ENCODE measurements around the gene DDX10.

Gene DDX10

DNA sequence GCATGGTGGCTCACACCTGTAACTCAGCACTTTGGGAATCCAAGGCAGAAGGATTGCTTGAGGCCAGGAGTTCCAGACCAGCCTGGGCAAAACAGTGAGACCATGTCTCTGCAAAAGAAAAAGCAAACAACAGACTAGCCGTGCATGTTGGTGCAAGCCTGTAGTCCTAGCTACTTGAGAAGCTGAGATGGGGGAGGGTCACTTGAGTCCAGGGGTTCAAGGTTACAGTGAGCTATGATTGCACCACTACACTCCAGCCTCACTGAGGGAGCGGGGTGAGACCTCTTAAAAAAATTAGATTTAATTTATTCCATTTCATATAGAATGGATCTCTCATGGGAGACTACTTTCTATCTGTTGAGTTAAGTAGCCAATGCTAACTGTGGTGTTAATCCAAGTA is 50.4 kb downstream of the DDX10 start:
- peaks cover 18% of the 10 kb centered on the region for H3K4me1 ChIP-seq (ENCODE audit: control insufficient read depth, insufficient read depth, low read length, unreplicated experiment)
- no peaks in the 10 kb centered on the region for H3K27me3 ChIP-seq (ENCODE audit: insufficient read depth, low read length)
- H3K79me2 ChIP-seq (ENCODE audit: control insufficient read depth, insufficient read depth, low read length, unreplicated experiment): peaks cover 5% of the 10 kb centered on the region
- no peak overlapping the region for H3K27ac ChIP-seq (ENCODE audit: low read depth, low read length)
- no peak overlapping the region for H2AFZ ChIP-seq (ENCODE audit: low read length, unreplicated experiment)
- H3K4me3 ChIP-seq (ENCODE audit: low read depth, low read length): no peak overlapping the region
- peaks cover 36% of the 10 kb centered on the region for H3K36me3 ChIP-seq (ENCODE audit: insufficient read depth, low read length)

DNA sequence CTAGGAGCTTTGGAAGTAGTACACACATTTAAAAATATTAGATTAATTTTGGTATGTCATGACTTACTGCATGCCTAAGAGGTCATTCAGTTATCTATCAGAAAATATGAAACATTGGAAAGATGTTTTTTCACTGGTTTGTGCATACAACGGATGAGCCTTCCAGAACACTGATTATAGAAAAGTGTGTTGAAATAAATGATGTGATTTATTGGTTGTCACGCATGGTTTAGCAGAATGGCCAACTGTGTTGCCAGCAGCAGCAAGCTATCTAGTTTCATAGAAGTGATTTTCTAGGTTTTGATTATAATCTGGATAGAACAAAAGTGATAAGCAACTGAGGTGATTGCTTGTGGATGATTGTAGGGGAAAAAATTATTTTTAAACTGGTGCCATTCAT is 53.6 kb downstream of the DDX10 start:
- Histone ChIP-seq H3K4me1 (ENCODE audit: control insufficient read depth, insufficient read depth, low read length, unreplicated experiment) (peaks cover 10% of the 10 kb centered on the region), H2AFZ (ENCODE audit: low read length, unreplicated experiment) (no peak overlapping the region), H3K36me3 (ENCODE audit: insufficient read depth, low read length) (peaks cover 32% of the 10 kb centered on the region), H3K27ac (ENCODE audit: low read depth, low read length) (no peak overlapping the region), H3K4me3 (ENCODE audit: low read depth, low read length) (no peak overlapping the region), H3K79me2 (ENCODE audit: control insufficient read depth, insufficient read depth, low read length, unreplicated experiment) (no peaks in the 10 kb centered on the region), H3K27me3 (ENCODE audit: insufficient read depth, low read length) (no peaks in the 10 kb centered on the region)

DNA sequence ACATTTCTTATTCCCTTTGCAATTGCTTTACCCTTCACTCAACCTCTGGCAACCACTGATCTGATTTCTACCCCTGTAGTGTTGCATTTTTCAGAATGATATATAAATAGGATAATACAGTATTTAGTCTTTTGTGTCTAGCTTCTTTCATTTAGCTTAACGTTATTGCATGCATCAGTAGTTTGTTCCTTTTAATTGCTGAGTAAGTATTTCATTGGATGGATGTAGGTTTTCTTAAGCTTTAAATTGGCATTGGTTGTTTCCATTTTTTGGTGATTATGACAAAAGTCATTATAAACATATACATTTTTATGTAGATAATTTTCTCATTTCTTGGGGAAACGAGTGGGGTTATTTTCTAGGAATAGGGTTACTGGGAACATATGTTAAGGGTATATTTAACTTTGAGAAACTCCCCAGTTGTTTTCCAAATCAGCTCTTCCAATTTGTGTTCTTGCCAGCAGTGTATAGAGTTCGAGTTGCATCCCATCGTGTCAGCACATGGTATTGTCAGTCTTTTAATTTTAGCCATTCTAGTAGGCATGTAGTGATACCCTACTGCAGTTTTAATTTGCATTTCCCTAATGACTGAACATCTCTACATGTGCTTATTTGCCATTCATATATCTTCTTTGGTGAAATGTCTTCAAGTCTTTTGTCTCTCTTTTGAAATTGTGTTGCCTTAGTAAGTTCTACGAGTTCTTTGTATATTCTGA is 60.3 kb downstream of the DDX10 start:
- Histone ChIP-seq H3K4me1 (ENCODE audit: control insufficient read depth, insufficient read depth, low read length, unreplicated experiment) (no peaks in the 10 kb centered on the region), H3K4me3 (ENCODE audit: low read depth, low read length) (no peak overlapping the region), H2AFZ (ENCODE audit: low read length, unreplicated experiment) (no peak overlapping the region), H3K27ac (ENCODE audit: low read depth, low read length) (no peak overlapping the region), H3K79me2 (ENCODE audit: control insufficient read depth, insufficient read depth, low read length, unreplicated experiment) (peaks cover 13% of the 10 kb centered on the region), H3K27me3 (ENCODE audit: insufficient read depth, low read length) (no peaks in the 10 kb centered on the region), H3K36me3 (ENCODE audit: insufficient read depth, low read length) (peaks cover 38% of the 10 kb centered on the region)

DNA sequence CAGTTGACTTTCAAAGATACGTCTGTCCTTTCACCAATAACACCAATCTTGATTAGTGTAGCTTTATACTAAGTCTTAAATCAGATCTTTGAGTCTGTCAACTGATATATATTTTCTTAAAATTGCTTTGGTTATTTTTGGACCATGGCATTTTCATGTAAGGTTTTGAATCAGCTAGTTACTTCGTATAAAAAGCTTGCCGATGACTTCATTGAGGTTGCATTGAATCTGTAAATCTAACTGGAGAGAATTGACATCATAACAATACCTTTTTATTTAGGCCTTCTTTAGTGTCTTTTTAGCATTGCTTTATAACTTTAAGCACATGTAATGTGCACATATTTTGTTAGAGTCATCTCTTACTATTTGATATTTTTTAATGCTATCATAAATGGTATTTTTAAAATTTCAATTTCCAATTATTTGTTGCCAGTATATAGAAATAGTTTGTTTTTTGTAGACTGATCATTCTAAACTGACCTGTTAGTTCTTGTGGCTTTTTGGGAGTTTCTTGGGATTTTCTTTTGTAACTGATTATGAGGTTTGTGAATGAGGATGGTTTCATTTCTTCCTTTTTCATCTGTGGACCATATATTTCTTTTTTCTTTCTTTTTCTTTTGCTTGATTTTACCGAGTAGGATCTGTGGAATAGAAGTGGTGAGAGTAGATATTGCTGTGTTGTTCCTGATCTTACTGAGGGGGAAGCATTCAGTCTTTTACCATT is 61.4 kb downstream of the DDX10 start:
- no peaks in the 10 kb centered on the region for H3K4me1 ChIP-seq (ENCODE audit: control insufficient read depth, insufficient read depth, low read length, unreplicated experiment)
- H2AFZ ChIP-seq (ENCODE audit: low read length, unreplicated experiment): no peak overlapping the region
- H3K79me2 ChIP-seq (ENCODE audit: control insufficient read depth, insufficient read depth, low read length, unreplicated experiment): peaks cover 13% of the 10 kb centered on the region

DNA sequence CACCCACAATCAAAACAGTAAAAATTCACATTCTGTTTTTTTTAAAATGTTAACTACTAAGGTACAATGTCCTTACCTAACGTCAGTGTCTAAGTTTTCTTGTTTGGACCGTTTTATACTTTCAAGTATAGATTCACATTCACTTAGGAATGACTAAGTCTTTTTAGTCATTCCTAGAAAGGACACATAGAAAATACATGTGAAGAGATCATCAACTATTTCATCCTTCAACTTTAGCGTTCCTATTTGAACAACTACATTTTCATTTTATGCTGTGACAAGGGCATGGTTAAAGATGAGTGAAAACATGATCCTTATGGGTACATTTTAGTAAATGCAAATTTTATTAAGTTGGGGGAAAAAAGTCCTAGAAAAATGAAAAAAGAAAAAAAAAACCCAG is 62.8 kb downstream of the DDX10 start:
- Histone ChIP-seq H3K4me1 (ENCODE audit: control insufficient read depth, insufficient read depth, low read length, unreplicated experiment) (no peaks in the 10 kb centered on the region), H3K79me2 (ENCODE audit: control insufficient read depth, insufficient read depth, low read length, unreplicated experiment) (peaks cover 13% of the 10 kb centered on the region), H3K4me3 (ENCODE audit: low read depth, low read length) (no peak overlapping the region), H3K27me3 (ENCODE audit: insufficient read depth, low read length) (no peaks in the 10 kb centered on the region), H3K36me3 (ENCODE audit: insufficient read depth, low read length) (peaks cover 30% of the 10 kb centered on the region), H2AFZ (ENCODE audit: low read length, unreplicated experiment) (no peak overlapping the region), H3K27ac (ENCODE audit: low read depth, low read length) (no peak overlapping the region)

More for the DNA sequence above, 61.4 kb downstream of the DDX10 start:
- H3K27me3 ChIP-seq (ENCODE audit: insufficient read depth, low read length): no peaks in the 10 kb centered on the region
- H3K36me3 ChIP-seq (ENCODE audit: insufficient read depth, low read length): peaks cover 35% of the 10 kb centered on the region
- no peak overlapping the region for H3K4me3 ChIP-seq (ENCODE audit: low read depth, low read length)
- no peak overlapping the region for H3K27ac ChIP-seq (ENCODE audit: low read depth, low read length)

- H3K27ac ChIP-seq (ENCODE audit: low read depth, low read length): no peak overlapping the region
- H3K36me3 ChIP-seq (ENCODE audit: insufficient read depth, low read length): peaks cover 16% of the 10 kb centered on the region
- peaks cover 13% of the 10 kb centered on the region for H3K4me1 ChIP-seq (ENCODE audit: control insufficient read depth, insufficient read depth, low read length, unreplicated experiment)
- no peaks in the 10 kb centered on the region for H3K27me3 ChIP-seq (ENCODE audit: insufficient read depth, low read length)
- H3K79me2 ChIP-seq (ENCODE audit: control insufficient read depth, insufficient read depth, low read length, unreplicated experiment): peaks cover 22% of the 10 kb centered on the region
- no peak overlapping the region for H3K4me3 ChIP-seq (ENCODE audit: low read depth, low read length)
- H2AFZ ChIP-seq (ENCODE audit: low read length, unreplicated experiment): no peak overlapping the region
Measured at GRCh38 chr11:108729227-108729871, 64.5 kb downstream of the DDX10 start.

DNA sequence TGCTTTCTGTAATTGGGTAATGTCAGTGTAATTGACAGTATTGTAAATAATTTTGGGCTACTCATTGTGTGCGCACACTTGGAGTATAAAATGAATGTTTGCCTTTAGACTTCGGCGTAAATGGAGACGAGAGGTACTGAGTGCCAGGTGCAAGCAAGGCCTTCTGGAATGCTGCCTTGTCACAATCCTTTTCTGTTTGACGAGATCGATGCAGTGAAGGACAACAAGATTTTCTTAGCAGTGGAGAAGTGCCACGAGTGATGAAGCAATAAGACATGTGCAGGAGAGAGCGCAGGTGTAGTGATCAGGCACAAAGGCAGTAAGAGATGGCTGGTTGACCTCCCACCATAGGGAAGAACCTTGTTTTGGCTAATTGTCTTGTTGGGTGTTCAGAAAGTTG is 67.5 kb downstream of the DDX10 start:
- no peak overlapping the region for H3K4me3 ChIP-seq (ENCODE audit: low read depth, low read length)
- H3K79me2 ChIP-seq (ENCODE audit: control insufficient read depth, insufficient read depth, low read length, unreplicated experiment): peaks cover 27% of the 10 kb centered on the region
- H3K36me3 ChIP-seq (ENCODE audit: insufficient read depth, low read length): no peaks in the 10 kb centered on the region
- peaks cover 19% of the 10 kb centered on the region for H3K4me1 ChIP-seq (ENCODE audit: control insufficient read depth, insufficient read depth, low read length, unreplicated experiment)
- no peak overlapping the region for H3K27ac ChIP-seq (ENCODE audit: low read depth, low read length)
- H3K27me3 ChIP-seq (ENCODE audit: insufficient read depth, low read length): no peaks in the 10 kb centered on the region
- H2AFZ ChIP-seq (ENCODE audit: low read length, unreplicated experiment): no peak overlapping the region

- H3K4me1 ChIP-seq (ENCODE audit: control insufficient read depth, insufficient read depth, low read length, unreplicated experiment): peaks cover 19% of the 10 kb centered on the region
- no peak overlapping the region for H2AFZ ChIP-seq (ENCODE audit: low read length, unreplicated experiment)
- H3K27ac ChIP-seq (ENCODE audit: low read depth, low read length): peak overlapping the region; percentile 38
- H3K27me3 ChIP-seq (ENCODE audit: insufficient read depth, low read length): no peaks in the 10 kb centered on the region
- peaks cover 3% of the 10 kb centered on the region; the same call in 1 of the 2 replicates for H3K36me3 ChIP-seq (ENCODE audit: insufficient read depth, low read length)
- peak overlapping the region; percentile 20; the same call in 1 of the 2 replicates for H3K4me3 ChIP-seq (ENCODE audit: low read depth, low read length)
- H3K79me2 ChIP-seq (ENCODE audit: control insufficient read depth, insufficient read depth, low read length, unreplicated experiment): peaks cover 29% of the 10 kb centered on the region
Measured at GRCh38 chr11:108733479-108734116, 68.7 kb downstream of the DDX10 start.

- Histone ChIP-seq H3K27me3 (ENCODE audit: insufficient read depth, low read length) (no peaks in the 10 kb centered on the region), H3K36me3 (ENCODE audit: insufficient read depth, low read length) (peaks cover 9% of the 10 kb centered on the region; the same call in 1 of the 2 replicates), H2AFZ (ENCODE audit: low read length, unreplicated experiment) (peak overlapping the region; percentile 83), H3K4me3 (ENCODE audit: low read depth, low read length) (peak overlapping the region; percentile 20; the same call in 1 of the 2 replicates), H3K79me2 (ENCODE audit: control insufficient read depth, insufficient read depth, low read length, unreplicated experiment) (peaks cover 29% of the 10 kb centered on the region), H3K27ac (ENCODE audit: low read depth, low read length) (peak overlapping the region; percentile 38), H3K4me1 (ENCODE audit: control insufficient read depth, insufficient read depth, low read length, unreplicated experiment) (peaks cover 19% of the 10 kb centered on the region)
Measured at GRCh38 chr11:108734283-108734682, 69.4 kb downstream of the DDX10 start.

DNA sequence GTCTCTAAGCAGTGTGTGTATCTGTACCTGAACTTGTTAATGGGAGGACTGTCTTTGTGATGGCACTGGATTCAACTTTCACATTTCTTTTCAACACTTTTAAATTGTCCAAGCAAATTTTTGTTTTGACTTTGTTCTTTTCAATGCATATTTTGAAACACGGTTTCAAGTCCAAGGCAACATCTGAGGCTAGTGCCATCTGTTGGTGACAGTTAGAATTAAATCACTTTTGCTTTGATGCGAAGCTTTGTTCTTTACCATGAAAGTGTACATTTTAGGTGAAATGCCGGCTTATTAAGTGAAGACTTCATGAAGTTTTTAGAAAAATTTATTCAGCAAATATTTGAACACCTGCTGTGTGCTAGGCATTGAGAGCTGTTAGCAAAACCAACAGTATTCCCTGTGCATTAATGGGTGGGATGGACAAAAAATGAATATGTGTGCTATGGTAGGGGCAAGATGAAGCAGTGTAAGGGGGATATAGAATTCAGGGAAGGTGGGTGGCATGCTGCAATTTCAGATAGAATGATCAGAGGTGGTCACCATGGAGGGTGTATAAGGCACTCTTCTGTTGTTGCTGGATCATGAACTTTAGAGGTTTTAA is 70.2 kb downstream of the DDX10 start:
- H3K79me2 ChIP-seq (ENCODE audit: control insufficient read depth, insufficient read depth, low read length, unreplicated experiment): peaks cover 29% of the 10 kb centered on the region
- H3K4me1 ChIP-seq (ENCODE audit: control insufficient read depth, insufficient read depth, low read length, unreplicated experiment): peaks cover 19% of the 10 kb centered on the region
- H2AFZ ChIP-seq (ENCODE audit: low read length, unreplicated experiment): peak overlapping the region; percentile 83
- peaks cover 11% of the 10 kb centered on the region; the same call in 1 of the 2 replicates for H3K36me3 ChIP-seq (ENCODE audit: insufficient read depth, low read length)
- peak overlapping the region; percentile 38; the same call in 1 of the 2 replicates for H3K27ac ChIP-seq (ENCODE audit: low read depth, low read length)
- no peaks in the 10 kb centered on the region for H3K27me3 ChIP-seq (ENCODE audit: insufficient read depth, low read length)
- peak overlapping the region; percentile 20; the same call in 1 of the 2 replicates for H3K4me3 ChIP-seq (ENCODE audit: low read depth, low read length)

Measured in ACC112 (cell line).